DND-41 (cell line): ENCODE measurements around the gene GRIK3.

Experiments
- ATAC-seq: fragments of 200-7000 bp; cut with Tn5 transposase; 3 replicates; pipeline ENCODE4 v1.9.1; 2021; ENCODE audit warnings: low read depth; ENCODE audit not compliant: insufficient read depth
- DNase-seq: peaks from one replicate; pipeline ENCODE4 v3.0.0-alpha.2; 2020
- H2AFZ ChIP-seq: 2 replicates; pipeline ENCODE4 v1.6.0; 2012; ENCODE audit warnings: low read depth, low read length
- H3K27ac ChIP-seq: 2 replicates; pipeline ENCODE4 v1.5.1; 2012; ENCODE audit warnings: low read length, inconsistent platforms
- H3K27me3 ChIP-seq: fragments of 200-600 bp; sonication (generic); 2 replicates; pipeline ENCODE4 v1.6.0; 2012; ENCODE audit warnings: low read length, mild to moderate bottlenecking, inconsistent platforms; ENCODE audit not compliant: insufficient read depth, poor library complexity
- H3K36me3 ChIP-seq: 2 replicates; pipeline ENCODE4 v1.5.1; 2012; ENCODE audit warnings: low read length, inconsistent platforms; ENCODE audit not compliant: insufficient read depth
- H3K4me1 ChIP-seq: 2 replicates; pipeline ENCODE4 v1.5.1; 2012; ENCODE audit warnings: mild to moderate bottlenecking, low read length; ENCODE audit not compliant: insufficient read depth
- H3K4me2 ChIP-seq: 2 replicates; pipeline ENCODE4 v1.6.0; 2012; ENCODE audit warnings: mild to moderate bottlenecking, moderate library complexity, low read length, inconsistent platforms; ENCODE audit not compliant: insufficient read depth
- H3K4me3 ChIP-seq, 2 experiments: fragments of 200-600 bp in 1 of 2; shearing (Covaris generic) in 1 of 2; 2 replicates each; pipeline ENCODE4 v1.5.1; 2012 to 2016; ENCODE audit warnings: inconsistent platforms in 2 of 2, low read length in 2 of 2, mild to moderate bottlenecking in 2 of 2, low read depth in 1 of 2, moderate library complexity in 1 of 2
- H3K79me2 ChIP-seq: 2 replicates; pipeline ENCODE4 v1.6.0; 2012; ENCODE audit warnings: low read length, inconsistent platforms; ENCODE audit not compliant: insufficient read depth
- H3K9ac ChIP-seq: 2 replicates; pipeline ENCODE4 v1.6.0; 2012; ENCODE audit warnings: low read depth, mild to moderate bottlenecking, inconsistent platforms, low read length, moderate library complexity
- H3K9me3 ChIP-seq: 2 replicates; pipeline ENCODE4 v1.5.1; 2012; ENCODE audit warnings: low read length, moderate library complexity, mild to moderate bottlenecking, inconsistent platforms; ENCODE audit not compliant: insufficient read depth, severe bottlenecking
- H4K20me1 ChIP-seq: 2 replicates; pipeline ENCODE4 v1.6.0; 2012; ENCODE audit warnings: low read length; ENCODE audit not compliant: insufficient read depth
- EZH2 ChIP-seq: IDR thresholded peaks from 3 replicates; pipeline ENCODE4 v1.6.1; 2012; ENCODE audit warnings: borderline replicate concordance, low read depth, mild to moderate bottlenecking, moderate library complexity, low read length, inconsistent platforms; ENCODE audit not compliant: severe bottlenecking
- TF ChIP-seq, protein P1 (sequence below): IDR thresholded peaks from 2 replicates; pipeline ENCODE4 v1.5.1; 2012; ENCODE audit warnings: borderline replicate concordance, low read length, moderate library complexity, mild to moderate bottlenecking; ENCODE audit not compliant: poor library complexity, severe bottlenecking; ENCODE audit errors: extremely low read depth

Gene GRIK3

DNA sequence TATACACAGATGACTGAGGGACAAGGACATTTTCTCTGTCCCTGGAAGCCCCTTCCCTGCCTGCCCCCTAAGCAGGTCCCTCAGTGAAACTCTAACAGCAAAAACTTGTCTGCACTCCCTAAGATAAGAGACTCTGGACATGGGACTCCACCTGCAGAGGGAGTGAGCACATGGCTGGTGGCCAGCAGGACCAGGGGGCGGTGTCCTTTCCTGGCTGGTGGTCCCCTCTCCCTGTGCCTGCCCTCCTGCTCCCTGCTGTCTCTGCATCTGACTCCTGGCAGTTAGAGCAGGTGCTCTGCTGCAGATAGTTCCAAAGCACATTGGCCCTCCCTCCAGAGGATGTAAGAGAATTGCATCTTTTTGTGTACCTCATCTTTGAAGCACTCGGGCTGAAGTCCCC lies 215.5 kb downstream of the GRIK3 start:
- DNase-seq, result no peak
- Histone ChIP-seq H3K79me2 (no peaks in the 10 kb centered on the region), H2AFZ (no peak overlapping the region), H3K9ac (no peak overlapping the region), H3K27ac (no peak overlapping the region), H3K4me2 (no peak overlapping the region), H3K27me3 (peaks cover 20% of the 10 kb centered on the region), H3K9me3 (no peaks in the 10 kb centered on the region), H3K4me3 (no peak overlapping the region), H4K20me1 (no peaks in the 10 kb centered on the region), H3K4me1 (no peaks in the 10 kb centered on the region), H3K36me3 (no peaks in the 10 kb centered on the region)
- TF ChIP-seq, protein P1, sequence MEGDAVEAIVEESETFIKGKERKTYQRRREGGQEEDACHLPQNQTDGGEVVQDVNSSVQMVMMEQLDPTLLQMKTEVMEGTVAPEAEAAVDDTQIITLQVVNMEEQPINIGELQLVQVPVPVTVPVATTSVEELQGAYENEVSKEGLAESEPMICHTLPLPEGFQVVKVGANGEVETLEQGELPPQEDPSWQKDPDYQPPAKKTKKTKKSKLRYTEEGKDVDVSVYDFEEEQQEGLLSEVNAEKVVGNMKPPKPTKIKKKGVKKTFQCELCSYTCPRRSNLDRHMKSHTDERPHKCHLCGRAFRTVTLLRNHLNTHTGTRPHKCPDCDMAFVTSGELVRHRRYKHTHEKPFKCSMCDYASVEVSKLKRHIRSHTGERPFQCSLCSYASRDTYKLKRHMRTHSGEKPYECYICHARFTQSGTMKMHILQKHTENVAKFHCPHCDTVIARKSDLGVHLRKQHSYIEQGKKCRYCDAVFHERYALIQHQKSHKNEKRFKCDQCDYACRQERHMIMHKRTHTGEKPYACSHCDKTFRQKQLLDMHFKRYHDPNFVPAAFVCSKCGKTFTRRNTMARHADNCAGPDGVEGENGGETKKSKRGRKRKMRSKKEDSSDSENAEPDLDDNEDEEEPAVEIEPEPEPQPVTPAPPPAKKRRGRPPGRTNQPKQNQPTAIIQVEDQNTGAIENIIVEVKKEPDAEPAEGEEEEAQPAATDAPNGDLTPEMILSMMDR, result no peak
- no peak for TF ChIP-seq EZH2
- ATAC-seq, result no peak

DNA sequence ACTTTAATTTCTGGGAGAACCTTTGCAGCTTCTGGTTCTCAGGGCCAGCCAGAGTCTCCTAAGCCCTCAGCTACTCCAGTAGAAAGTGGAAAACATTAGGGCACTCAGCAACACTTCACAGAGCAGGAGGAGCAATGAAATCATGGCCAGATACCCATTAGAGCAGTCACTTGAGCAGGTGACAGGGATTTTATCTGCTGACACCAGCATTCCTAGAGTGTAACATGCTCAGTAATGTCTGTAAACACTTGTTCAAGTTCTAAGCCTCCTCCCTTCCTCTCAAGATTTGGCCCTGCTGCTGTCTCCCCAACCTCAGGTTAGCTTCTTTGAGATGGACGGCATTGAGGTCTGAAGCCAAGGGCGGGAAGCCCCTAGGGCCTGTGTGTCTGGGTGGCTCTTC lies 218.0 kb downstream of the GRIK3 start:
- TF ChIP-seq, protein P1, result no peak
- TF ChIP-seq EZH2, result no peak
- Histone ChIP-seq H3K4me1 (no peaks in the 10 kb centered on the region), H3K27me3 (peaks cover 20% of the 10 kb centered on the region), H3K9ac (no peak overlapping the region), H3K9me3 (no peaks in the 10 kb centered on the region), H3K4me3 (no peak overlapping the region), H3K79me2 (no peaks in the 10 kb centered on the region), H3K36me3 (no peaks in the 10 kb centered on the region), H3K27ac (no peak overlapping the region), H4K20me1 (0 out of 2 replicates have a peak, but pooled peaks cover 3% of the 10 kb centered on the region), H2AFZ (no peak overlapping the region), H3K4me2 (no peak overlapping the region)
- ATAC-seq (no peak), DNase-seq (no peak)

DNA sequence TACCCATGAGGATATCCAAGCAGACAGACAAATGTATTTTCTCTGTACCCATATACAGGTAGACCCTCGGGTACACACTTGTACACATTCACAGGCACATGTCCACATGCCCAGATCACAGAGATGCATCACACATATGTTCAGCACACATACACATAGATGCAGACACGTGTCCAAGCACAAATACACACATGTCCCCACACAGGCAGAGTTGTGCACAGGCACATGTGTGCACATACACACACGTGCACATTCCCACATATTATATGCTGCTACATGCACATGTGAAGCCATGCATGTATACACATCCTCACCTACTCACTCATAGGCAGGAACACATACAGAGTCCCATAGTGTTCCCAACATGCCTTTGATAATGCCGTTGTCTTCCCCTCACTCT lies 219.5 kb downstream of the GRIK3 start:
- Histone ChIP-seq H3K9me3 (no peaks in the 10 kb centered on the region), H3K4me3 (no peak overlapping the region), H3K9ac (no peak overlapping the region), H2AFZ (no peak overlapping the region), H3K79me2 (no peaks in the 10 kb centered on the region), H3K27me3 (peaks cover 21% of the 10 kb centered on the region), H3K4me1 (no peaks in the 10 kb centered on the region), H3K27ac (no peak overlapping the region), H3K4me2 (no peak overlapping the region), H3K36me3 (no peaks in the 10 kb centered on the region), H4K20me1 (0 out of 2 replicates have a peak, but pooled peaks cover 3% of the 10 kb centered on the region)
- TF ChIP-seq, protein P1, result no peak
- TF ChIP-seq EZH2, result no peak
- ATAC-seq (no peak), DNase-seq (no peak)

DNA sequence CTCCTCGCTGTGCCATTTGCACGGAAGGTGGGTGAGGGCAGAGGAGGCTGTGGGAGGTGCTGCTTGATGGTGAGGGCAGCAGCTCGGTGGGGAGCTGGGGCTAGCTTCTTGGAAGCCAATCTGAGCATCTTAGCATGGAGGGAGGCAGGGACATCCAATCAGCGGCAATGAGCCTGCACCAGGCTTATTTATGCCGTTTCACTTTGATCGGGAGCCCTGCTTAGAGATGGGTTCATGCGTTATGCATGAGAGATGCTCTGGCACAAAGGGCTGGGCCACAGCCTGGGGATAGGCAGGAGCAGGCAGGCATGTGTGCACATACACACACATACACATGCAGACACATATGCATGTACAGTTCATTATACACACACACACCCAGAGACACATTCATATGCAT lies 220.2 kb downstream of the GRIK3 start:
- Histone ChIP-seq H3K36me3 (no peaks in the 10 kb centered on the region), H4K20me1 (0 out of 2 replicates have a peak, but pooled peaks cover 3% of the 10 kb centered on the region), H3K9ac (no peak overlapping the region), H2AFZ (no peak overlapping the region), H3K4me3 (no peak overlapping the region), H3K79me2 (no peaks in the 10 kb centered on the region), H3K4me2 (no peak overlapping the region), H3K4me1 (no peaks in the 10 kb centered on the region), H3K27ac (no peak overlapping the region), H3K9me3 (no peaks in the 10 kb centered on the region), H3K27me3 (peaks cover 23% of the 10 kb centered on the region)
- no peak for DNase-seq
- no peak for ATAC-seq
- TF ChIP-seq, protein P1, result no peak
- TF ChIP-seq EZH2, result no peak
